GM19099 (cell line): ENCODE data around the gene PRKCD.

Source experiments
- POLR2A ChIP-seq: IDR thresholded peaks from 3 replicates; pipeline ENCODE4 v1.6.1; 2011; ENCODE audit warnings: low read depth; ENCODE audit not compliant: insufficient read length; ENCODE audit errors: extremely low read depth

The PRKCD gene

DNA sequence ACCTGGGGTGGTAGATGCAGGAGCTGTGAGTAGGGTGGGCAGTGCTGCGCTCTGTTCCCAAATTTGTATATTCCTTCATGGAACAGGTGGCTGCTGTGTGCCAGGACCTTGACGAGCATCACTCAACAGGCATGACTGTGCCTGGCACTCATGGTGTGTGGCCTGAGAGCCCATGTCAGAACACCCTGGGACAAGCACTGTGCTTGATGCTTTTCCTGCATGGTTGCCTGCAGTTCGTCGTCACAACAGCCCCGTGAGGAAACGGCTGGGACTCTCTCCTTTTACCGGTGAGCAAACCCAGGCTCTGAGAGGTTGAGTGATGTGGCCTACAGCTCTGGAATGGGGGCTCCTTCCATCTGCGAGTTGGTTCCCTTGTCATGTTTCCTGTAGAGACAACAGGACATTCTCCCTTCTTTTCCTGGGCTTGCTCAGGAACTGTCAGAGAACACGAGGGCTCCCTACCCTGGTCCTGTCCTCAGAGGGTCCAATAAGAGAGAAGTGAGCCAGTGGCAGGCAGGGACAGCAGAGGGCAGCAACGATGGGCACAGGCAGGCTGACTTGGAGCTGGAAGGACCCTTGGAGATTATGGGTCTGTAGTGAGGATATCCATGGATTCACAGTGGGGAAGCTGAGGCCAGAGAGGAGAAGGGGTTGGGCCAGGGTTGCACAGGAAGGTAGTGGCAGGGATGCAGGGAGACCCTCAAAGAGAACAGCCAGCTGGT, 37.4 kb downstream of the PRKCD start:
- no peak for TF ChIP-seq POLR2A

DNA sequence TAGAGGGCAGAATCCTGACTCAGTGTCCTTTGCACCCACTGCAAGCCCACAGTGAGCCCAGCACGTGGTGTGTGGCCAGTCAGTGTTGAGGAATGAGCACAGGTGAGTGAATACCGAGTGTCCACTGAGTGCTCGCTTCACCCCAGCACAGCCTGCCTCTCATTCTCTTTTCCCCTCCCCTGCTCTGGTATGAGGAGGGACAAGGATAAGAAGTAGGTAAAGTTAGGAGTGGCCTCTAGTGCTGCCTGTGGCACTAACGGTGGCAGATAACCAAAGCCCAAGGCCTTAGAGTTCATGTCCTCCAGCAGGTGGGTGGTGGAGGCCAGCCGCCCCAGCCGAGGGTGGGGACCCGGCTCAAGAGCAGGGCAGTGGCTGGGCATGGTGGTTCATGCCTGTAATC, 38.0 kb downstream of the PRKCD start:
- no peak for TF ChIP-seq POLR2A

DNA sequence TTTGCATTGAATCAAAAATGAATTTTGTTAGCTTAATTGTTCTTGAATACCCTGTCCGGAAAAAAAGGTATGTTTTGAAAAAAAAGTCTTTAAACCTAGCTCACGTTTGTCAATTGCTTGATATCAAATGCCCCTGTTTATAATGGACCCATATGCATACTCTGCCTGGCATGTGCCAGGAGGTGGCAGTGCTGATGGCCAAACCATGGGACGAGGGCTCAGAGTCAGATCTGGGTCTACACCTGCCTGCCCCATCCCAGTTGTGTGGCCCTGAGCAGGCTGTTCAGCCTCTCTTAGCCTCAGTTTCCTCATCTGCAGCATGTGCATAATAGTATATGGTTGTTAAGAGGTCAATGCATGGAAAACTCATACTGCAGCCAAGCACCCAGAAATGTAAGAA, 38.8 kb downstream of the PRKCD start:
- TF ChIP-seq POLR2A: no peak

DNA sequence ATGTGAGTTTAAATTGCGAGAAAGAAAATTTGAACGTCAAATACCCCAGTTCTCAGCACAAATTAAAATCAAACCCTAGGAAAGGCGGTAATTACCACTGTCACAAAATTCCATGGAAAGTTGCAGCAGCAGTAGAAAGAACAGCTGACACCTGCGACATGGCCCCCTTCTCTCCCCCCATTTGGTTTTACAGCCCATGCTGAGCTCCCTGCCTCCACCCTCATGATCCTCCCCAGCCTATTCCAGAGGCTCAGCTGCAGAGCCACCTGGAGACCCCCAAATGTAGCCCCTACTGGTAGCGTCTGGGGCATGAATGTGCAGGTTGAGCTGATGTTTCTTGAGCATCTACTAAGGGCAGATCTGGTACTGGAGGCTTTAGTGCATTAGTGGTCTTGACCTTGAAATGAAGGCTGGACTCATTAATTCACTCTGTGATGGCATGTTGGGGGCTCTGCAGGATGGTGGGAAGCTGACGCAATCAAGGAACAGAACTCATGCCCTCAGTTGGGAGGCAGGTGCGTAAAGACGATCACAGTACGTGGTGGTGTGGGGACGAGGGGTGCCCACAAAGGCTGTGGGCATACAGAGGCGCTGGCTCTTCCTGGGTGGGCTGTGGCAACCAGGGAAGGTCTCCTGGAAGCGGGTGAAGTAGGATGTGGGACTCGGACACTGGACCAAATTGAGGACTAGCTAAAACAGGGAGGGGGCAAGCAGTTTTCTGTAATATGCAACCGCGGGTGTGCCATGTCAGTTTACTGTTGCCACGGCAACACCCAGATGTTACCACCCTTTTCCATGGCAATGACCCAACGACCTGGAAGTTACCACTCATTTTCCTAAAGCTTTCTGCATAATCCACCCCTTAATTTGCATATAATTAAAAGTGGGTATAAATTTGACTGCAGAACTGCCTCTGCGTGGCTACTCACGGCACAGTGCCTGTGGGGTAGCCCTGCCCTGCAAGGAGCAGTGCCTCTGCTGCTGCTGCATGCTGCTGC, 39.8 kb downstream of the PRKCD start:
- TF ChIP-seq POLR2A: no peak

DNA sequence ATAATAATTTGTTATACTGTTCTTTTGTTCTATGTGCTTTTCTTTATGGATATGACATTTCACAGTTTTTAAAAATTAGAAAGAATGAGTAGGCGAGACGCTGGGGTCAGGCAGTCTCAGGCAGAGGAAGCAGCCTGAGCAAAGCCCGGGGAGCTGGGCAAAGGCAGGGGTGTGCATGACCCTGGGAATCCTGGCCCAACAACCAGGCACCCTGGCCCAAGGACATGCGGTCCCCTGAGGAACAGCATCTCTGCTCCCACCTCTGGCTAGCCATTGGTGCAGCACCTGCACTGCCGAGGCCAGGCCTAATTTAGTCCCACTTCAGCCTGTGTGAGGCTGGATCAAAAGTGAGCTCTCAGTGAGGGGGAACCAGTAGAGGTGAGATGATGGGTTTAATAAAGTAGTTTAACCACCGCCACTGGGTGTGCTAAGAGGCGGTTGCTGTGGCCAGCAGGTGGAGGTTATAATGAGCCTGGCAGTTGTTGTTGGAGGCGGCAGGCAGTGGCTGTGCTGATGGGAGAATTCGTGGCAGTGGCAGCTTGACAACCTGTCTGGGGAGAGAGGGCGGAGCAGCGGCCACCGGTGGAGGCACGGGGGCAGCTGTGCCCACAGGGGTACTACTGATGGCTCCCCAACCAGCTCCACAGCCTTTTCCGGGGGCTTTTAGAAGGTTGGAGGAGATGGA, 41.5 kb downstream of the PRKCD start:
- TF ChIP-seq POLR2A: no peak

DNA sequence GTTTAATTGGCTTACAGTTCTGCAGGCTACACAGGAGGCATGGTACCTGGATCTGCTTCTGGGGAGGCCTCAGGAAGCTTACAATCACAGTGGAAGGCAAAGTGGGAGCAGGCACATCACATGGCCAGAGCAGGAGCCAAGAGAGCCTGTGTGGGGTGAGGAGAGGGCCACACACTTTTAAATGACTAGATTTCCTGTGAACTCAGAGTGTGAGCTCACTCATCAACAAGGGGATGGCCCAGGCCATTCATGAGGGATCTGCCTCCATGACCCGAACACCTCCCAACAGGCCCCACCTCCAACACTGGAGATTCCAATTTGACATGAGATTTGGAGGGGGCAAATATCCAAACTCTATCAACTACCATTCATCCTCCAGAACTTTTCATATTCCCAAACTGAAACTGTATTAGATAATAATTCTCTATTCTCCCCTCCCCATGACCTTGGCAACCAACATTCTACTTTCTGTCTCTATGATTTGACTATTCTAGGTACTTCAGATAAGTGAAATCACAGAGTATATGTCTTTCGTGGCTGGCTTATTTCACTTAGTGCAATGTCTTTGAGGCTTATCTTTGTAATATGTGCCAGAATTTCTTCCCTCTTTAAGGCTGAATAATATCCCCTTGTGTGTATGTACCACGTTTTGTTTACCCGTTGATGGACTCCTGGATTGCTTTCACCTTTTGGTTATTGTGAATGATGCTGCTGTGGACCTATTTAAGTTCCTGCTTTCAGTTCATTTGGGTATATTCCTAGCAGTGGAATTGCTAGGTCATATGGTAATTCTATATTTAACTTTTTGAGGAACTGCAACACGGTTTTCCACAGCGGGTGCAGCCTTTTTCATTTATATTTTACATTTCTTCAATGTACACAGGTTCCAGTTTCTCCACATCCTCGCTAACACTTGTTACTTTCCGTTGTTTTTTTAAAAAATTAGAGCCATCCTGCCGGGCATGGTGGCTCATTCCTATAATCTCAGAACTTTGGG, 51.0 kb downstream of the PRKCD start:
- TF ChIP-seq POLR2A: no peak

DNA sequence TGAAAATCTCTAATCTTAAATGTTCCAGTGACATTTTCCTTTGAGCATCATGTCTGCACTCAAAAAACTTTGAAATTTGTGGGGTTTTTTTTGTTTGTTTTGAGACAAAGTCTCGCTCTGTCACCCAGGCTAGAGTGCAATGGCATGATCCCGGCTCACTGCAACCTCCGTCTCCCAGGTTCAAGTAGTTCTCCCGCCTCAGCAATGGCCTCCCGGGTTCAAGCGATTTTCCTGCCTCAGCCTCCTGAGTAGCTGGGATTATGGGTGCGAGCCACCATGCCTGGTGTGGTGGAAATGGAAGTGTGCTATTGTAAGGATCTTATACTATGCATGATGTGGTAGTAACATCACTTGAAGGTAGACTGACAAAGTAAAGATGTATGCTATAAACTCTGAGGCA, 52.3 kb downstream of the PRKCD start:
- TF ChIP-seq POLR2A: no peak

DNA sequence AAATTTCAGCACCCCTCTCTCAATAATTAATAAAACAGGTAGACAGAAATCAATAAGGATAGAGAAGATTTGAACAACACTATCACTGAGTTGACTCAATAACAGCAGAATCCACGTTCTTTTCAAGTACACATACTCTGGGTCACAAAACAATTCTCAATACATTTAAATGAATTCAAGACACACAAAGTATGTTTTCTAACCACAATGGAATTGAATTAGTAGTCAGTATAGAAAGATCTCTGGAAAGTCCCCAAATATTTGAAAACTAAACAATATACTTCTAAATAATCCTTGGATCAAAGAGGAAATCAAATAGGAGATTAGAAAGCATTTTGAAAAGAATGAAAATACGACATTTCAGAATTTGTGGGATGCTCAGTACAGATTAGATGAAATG, 54.8 kb downstream of the PRKCD start:
- no peak for TF ChIP-seq POLR2A

DNA sequence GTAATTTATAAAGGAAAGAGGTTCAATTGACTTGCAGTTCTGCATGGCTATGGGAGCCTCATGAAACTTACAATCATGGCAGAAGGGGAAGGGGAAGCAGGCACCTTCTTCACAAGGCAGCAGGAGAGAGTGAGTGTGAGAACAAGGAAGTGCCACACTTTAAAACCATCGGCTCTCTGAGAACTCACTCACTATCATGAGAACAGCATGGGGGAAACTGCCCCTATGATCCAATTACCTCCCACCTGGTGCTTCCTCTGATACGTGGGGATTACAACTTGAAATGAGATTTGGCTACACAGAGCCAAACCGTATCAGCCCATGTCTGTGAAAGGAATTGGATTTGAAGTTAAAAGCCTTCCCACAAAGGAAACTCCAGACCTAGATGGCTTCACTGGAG, 55.7 kb downstream of the PRKCD start:
- no peak for TF ChIP-seq POLR2A

DNA sequence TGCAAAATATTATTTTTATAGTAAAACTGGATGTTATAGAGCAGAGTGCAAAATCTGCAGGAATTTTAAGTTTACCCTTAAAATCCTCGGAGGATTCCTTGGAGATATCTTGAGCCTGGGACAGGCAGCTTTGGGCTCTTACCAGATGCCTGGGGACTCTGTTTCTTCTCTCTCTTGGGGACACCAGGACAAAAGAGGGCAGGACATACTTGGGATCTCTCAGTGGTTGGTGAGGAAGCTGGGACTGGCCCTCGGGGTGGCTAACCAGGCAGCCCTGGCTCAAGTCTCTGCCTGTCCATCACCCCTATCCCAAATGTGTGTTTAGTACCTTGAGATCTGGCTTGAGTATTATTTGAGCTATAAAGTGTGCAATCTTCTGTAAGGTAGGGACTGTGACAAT, 56.2 kb downstream of the PRKCD start:
- no peak for TF ChIP-seq POLR2A

DNA sequence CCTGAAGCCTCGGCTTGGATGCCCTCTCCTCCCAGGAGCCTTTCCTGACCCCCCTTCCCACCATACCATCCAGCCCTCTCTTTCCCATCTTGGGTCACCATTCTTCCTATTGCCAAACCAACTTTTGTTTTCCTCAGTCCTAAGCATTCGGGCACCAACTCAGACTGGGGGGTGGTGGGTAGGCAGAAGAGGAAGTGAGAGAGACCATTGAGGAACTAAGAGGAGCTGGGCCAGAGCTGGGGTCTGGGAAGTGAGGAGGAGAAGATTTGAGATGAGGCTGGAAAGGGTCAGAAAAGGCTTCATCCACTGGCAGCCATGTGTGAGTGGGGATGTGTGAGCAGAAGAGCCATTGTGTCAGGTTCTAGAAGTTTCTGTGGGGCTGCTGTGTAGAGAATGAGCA, 57.1 kb downstream of the PRKCD start:
- TF ChIP-seq POLR2A: no peak

DNA sequence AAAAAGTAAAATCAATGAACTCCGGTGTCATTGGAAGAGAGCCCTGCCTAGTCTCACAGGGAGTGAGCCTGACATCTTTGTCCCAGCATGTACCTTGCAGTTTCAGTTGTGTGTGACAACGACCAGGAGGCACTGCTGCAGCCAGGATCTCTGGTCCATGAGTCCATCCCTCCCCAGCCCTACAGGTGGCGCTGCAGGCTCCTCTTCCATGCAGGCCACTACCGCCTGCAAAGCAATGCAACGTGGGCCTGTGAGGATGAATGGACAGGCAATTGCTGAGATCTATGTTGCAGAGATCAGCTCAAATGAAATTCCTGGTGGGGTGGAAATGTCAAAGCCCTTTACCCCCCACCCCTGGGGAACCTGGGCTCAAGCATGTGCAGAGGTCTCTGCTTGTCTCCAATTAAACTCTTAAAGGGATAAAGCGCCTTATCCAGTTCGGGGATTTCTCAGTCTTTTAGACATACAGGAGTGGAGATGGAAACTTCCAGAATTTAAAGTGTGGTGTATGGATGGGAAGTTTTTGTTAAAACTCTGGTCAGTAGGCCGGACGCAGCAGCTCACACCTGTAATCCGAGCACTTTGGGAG, 59.0 kb downstream of the PRKCD start:
- TF ChIP-seq POLR2A: no peak

DNA sequence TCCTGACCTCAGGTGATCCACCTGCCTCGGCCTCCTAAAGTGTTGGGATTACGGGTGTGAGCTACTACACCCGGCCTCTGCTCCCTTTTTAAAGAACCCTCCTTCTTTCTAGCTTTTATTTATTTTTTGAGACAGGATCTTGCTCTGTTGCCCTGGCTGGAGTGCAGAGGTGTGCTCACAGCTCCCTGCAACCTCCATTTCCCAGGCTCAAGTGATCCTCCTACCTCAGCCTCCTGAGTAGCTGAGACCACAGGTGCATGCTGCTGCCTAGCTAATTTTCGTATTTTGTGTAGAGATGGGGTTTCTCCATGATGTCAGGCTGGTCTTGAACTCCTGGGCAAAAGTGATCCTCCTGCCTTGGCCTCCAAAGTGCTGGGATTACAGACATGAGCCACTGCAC, 60.3 kb downstream of the PRKCD start:
- no peak for TF ChIP-seq POLR2A

DNA sequence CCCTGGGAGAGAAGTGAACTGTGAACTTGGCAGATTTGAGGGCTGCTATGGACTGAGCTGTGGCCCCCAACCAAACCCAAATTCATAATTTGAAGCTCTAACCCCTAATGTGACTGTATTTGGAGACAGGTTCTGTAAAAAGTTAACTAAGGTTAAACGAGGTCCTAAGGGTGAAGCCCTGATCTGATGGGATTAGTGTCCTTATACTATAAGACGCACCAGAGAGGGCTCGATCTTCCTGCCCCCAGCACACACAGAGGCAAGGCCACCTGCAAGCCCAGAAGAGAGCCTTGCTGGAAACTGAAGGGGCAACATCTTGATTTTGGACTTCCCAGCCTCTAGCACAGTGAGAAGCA, 60.8 kb downstream of the PRKCD start:
- no peak for TF ChIP-seq POLR2A
